ENCODE results near the gene BRWD1.
"Not testable (repeated sequence)": the region's sequence is repeated elsewhere in the genome, so short reads cannot be mapped to it uniquely, and the experiment has no call there.

BRWD1 gene

GRCh38 chr21:39238275-39238674 is 75.2 kb downstream of the BRWD1 start:
- H3K27ac ChIP-seq: no peak overlapping the region
- no peak for TF ChIP-seq ZFX (IDR thresholded peaks at IDR 0.05; ENCODE audit: borderline replicate concordance)
- no peak for TF ChIP-seq CTCF (IDR thresholded peaks at IDR 0.05)

- TF ChIP-seq CTCF (IDR thresholded peaks at IDR 0.05) (no peak), ZFX (IDR thresholded peaks at IDR 0.05; ENCODE audit: borderline replicate concordance) (no peak)
- H3K27ac ChIP-seq: no peak overlapping the region
These were observed 80.6 kb downstream of the BRWD1 start for GRCh38 chr21:39232861-39233291.

- TF ChIP-seq CTCF (IDR thresholded peaks at IDR 0.05) (no peak), ZFX (IDR thresholded peaks at IDR 0.05; ENCODE audit: borderline replicate concordance) (no peak)
- H3K27ac ChIP-seq: no peak overlapping the region
These were observed 88.5 kb downstream of the BRWD1 start for GRCh38 chr21:39224930-39225329.

- TF ChIP-seq CTCF (IDR thresholded peaks at IDR 0.05) (no peak), ZFX (IDR thresholded peaks at IDR 0.05; ENCODE audit: borderline replicate concordance) (no peak)
- no peak overlapping the region for H3K27ac ChIP-seq
These were observed 91.4 kb downstream of the BRWD1 start for GRCh38 chr21:39221997-39222486.

- H3K27ac ChIP-seq: no peak overlapping the region
- TF ChIP-seq CTCF (IDR thresholded peaks at IDR 0.05) (no peak), ZFX (IDR thresholded peaks at IDR 0.05; ENCODE audit: borderline replicate concordance) (no peak)
These were observed 92.0 kb downstream of the BRWD1 start for GRCh38 chr21:39221282-39221996.

- H3K27ac ChIP-seq: not testable (repeated sequence)
These were observed 92.6 kb downstream of the BRWD1 start for GRCh38 chr21:39220875-39221274.

GRCh38 chr21:39220150-39220549 is 93.3 kb downstream of the BRWD1 start:
- no peak overlapping the region for H3K27ac ChIP-seq
- TF ChIP-seq ZFX (IDR thresholded peaks at IDR 0.05; ENCODE audit: borderline replicate concordance) (no peak), CTCF (IDR thresholded peaks at IDR 0.05) (no peak)

- no peak for TF ChIP-seq ZFX (IDR thresholded peaks at IDR 0.05; ENCODE audit: borderline replicate concordance)
- TF ChIP-seq CTCF (IDR thresholded peaks at IDR 0.05): no peak
- no peak overlapping the region for H3K27ac ChIP-seq
These were observed 95.4 kb downstream of the BRWD1 start for GRCh38 chr21:39218082-39218409.
